OCI-LY7 (cell line): ENCODE results near the gene PTPRCAP. TPM values are rescaled to one million over a fixed set of nuclear protein-coding genes. Genes with fewer than 3 reads are reported as not detected.

Experiments used
- BruUV-seq: library from RNA; stranded (reverse); fragments of 400-500 nt; replicated peaks from 2 replicates; lab custom pipeline; 2021; lab: Mats Ljungman, UMichigan
- CTCF ChIA-PET: fragments of 300-600 bp; sonication (Branson Sonifier 250); formaldehyde crosslinking; loops from one replicate; lab custom pipeline; 2022; ENCODE audit warnings: antibody characterized with exemption; ENCODE audit not compliant: unreplicated experiment; lab: Charles Lee
- POLR2A ChIA-PET: fragments of 300-600 bp; sonication (Branson Sonifier 250); formaldehyde crosslinking; loops from one replicate; lab custom pipeline; 2022; ENCODE audit warnings: antibody characterized with exemption; lab: Charles Lee
- DNase-seq: peaks from one replicate; pipeline ENCODE4 v3.0.0-alpha.2; 2015; ENCODE audit warnings: low spot score
- H2AFZ ChIP-seq: fragments of 200-600 bp; sonication (generic), shearing (Covaris generic); 2 replicates; pipeline ENCODE4 v1.6.1; 2014; ENCODE audit warnings: mild to moderate bottlenecking, antibody characterized with exemption, low read length, moderate library complexity
- H3K27ac ChIP-seq: fragments of 200-600 bp; sonication (generic); 2 replicates; pipeline ENCODE4 v1.5.1; 2014; ENCODE audit warnings: mixed run types, low read depth, mild to moderate bottlenecking, moderate library complexity, low read length, inconsistent platforms; ENCODE audit not compliant: poor library complexity, severe bottlenecking
- H3K36me3 ChIP-seq: fragments of 200-600 bp; sonication (generic); 2 replicates; pipeline ENCODE4 v1.6.1; 2014; ENCODE audit warnings: mild to moderate bottlenecking, antibody characterized with exemption, low read length, moderate library complexity, mixed read lengths; ENCODE audit not compliant: insufficient read depth
- H3K4me1 ChIP-seq: fragments of 200-600 bp; sonication (generic); 2 replicates; pipeline ENCODE4 v1.5.1; 2014; ENCODE audit warnings: mild to moderate bottlenecking, low read length; ENCODE audit not compliant: insufficient read depth, poor library complexity, severe bottlenecking
- H3K4me2 ChIP-seq: fragments of 200-600 bp; sonication (generic); 2 replicates; pipeline ENCODE4 v1.6.1; 2014; ENCODE audit warnings: mild to moderate bottlenecking, low read length
- H3K4me3 ChIP-seq: fragments of 200-600 bp; sonication (generic); 2 replicates; pipeline ENCODE4 v1.5.1; 2014; ENCODE audit warnings: mild to moderate bottlenecking, low read depth, low read length; ENCODE audit not compliant: poor library complexity, severe bottlenecking
- H3K79me2 ChIP-seq: fragments of 200-600 bp; sonication (generic); 2 replicates; pipeline ENCODE4 v1.6.1; 2016; ENCODE audit warnings: low read depth, mild to moderate bottlenecking, low read length, moderate library complexity, mixed read lengths; ENCODE audit not compliant: insufficient read depth
- H3K9me2 ChIP-seq: fragments of 200-600 bp; sonication (generic); 2 replicates; pipeline ENCODE4 v1.6.1; 2016; ENCODE audit warnings: mild to moderate bottlenecking, low read length, mixed read lengths; ENCODE audit not compliant: insufficient read depth
- H3K9me3 ChIP-seq: fragments of 200-600 bp; sonication (generic); 2 replicates; pipeline ENCODE4 v1.6.1; 2014; ENCODE audit warnings: mild to moderate bottlenecking, mixed run types, low read length, mixed read lengths
- H4K20me1 ChIP-seq: fragments of 200-600 bp; sonication (generic); 2 replicates; pipeline ENCODE4 v1.6.1; 2014; ENCODE audit warnings: mild to moderate bottlenecking, antibody characterized with exemption, low read length, moderate library complexity, mixed read lengths; ENCODE audit not compliant: insufficient read depth
- CTCF ChIP-seq: fragments of 200-600 bp; sonication (generic); conservative IDR thresholded peaks from 2 replicates; pipeline ENCODE4 v1.5.1; 2014; ENCODE audit warnings: mild to moderate bottlenecking, antibody characterized with exemption, low read length, moderate library complexity, mixed read lengths
- EZH2phosphoT487 ChIP-seq: fragments of 200-600 bp; sonication (generic); IDR thresholded peaks from 2 replicates; pipeline ENCODE4 v1.6.1; 2018; ENCODE audit warnings: low read depth, borderline replicate concordance, mild to moderate bottlenecking, mixed run types, antibody characterized with exemption, low read length, moderate library complexity, mixed read lengths
- intact Hi-C: fragments of 100-400 bp; cut with micrococcal nuclease; formaldehyde crosslinking; loops from one replicate; pipeline ENCODE4 v1.10.0; 2022; ENCODE audit not compliant: unreplicated experiment
- total RNA-seq, 2 experiments: library from RNA; depleted of rRNA in 1 of 2; stranded (reverse); fragments of >200 nt in 1 of 2; shearing (Covaris generic) in 1 of 2; gene quantifications; 2 replicates each; pipeline ENCODE4 v1.2.3, GENCODE V29; 2014 to 2022

The PTPRCAP gene
- total RNA-seq, 2 experiments from 2014 or later, result 129 to 212 TPM

DNA sequence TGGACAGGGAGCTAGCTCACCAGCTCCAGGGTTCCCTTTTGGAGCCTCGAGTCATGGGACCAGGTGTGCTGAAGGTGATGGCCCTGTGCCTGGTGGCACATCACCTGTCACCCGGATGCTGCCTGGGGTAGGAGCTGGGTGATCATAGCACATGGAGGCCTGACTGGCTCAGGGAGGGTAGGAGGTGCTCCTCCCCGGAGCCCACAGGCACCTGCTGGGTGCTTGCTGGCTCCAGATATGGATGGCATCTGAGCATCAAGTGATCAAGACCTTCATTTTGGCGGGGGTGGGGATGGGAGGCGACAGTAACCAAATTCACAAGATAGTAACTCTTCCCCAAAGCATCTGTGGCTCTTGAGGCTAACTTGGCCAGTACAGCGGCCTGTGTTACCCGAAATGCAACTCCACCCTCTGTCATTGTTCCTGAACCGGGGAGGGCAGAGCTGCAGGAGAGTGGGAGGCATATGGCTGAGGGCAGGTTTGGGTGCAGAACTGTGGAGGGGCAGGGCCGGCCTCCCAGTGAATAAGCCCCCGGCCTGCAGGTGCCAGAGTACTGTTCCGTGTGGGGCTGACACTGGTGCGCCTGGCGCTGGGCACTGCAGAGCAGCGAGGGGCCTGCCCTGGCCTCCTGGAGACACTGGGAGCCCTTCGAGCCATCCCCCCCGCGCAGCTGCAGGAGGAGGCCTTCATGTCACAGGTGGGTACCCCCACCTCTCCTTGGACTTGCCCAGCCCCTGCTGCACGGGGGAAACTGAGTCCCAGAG is 28.9 kb downstream of the PTPRCAP start:
- Histone ChIP-seq H3K36me3 (peaks cover 47% of the 10 kb centered on the region), H3K9me2 (no peaks in the 10 kb centered on the region), H4K20me1 (no peaks in the 10 kb centered on the region), H3K79me2 (peaks cover 36% of the 10 kb centered on the region; the same call in 1 of the 2 replicates), H3K27ac (peak overlapping the region; percentile 97), H3K4me1 (peaks cover 88% of the 10 kb centered on the region), H2AFZ (no peak overlapping the region), H3K4me3 (peak overlapping the region; percentile 79), H3K4me2 (peak overlapping the region; percentile 73), H3K9me3 (no peaks in the 10 kb centered on the region)
- intact Hi-C loops, result loop anchor here (2.0 to 10.0 kb wide), 4 partner anchors 28 to 236 kb away; partner anchors contain the start of genes PTPRCAP and TMEM134
- POLR2A ChIA-PET, result interaction anchor here (0.6 to 2.0 kb wide), 6 partner anchors 10 to 77 kb away, joined by 3 to 7 read pairs (median 3); partner anchors contain the start of gene RAD9A
- no peak for DNase-seq
- CTCF ChIA-PET, result interaction anchor here (0.6 kb wide), 1 partner anchor 140 kb away, joined by 3 read pairs; no protein-coding TSS in a partner anchor
- TF ChIP-seq EZH2phosphoT487 (no peak), CTCF (no peak)
- BruUV-seq, result no TSS peak

DNA sequence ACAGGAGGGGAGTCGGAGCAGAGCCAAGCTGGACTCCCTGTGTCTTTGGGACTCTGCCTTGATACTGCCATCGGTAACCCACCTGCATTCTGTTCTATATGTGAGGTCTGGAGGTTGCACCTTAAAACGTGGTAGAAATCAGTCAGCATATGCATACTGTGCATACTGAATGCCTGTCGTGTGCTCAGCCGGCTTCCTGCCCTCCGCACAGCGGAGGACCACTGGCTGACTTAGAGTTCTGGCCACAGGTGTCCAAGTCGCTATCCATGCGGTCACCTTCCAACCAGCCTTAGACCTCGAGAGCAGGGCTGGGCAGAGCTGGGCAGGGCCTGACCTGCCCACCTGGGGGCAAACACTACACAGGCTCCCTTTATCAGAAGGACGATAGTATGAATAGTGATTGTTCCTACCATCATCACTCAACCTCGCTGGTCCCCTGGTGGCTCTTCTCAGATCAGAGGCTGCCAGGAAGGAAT is 29.8 kb downstream of the PTPRCAP start:
- no peaks in the 10 kb centered on the region for H3K9me2 ChIP-seq
- H4K20me1 ChIP-seq, result no peaks in the 10 kb centered on the region
- no TSS peak for BruUV-seq
- peak overlapping the region; percentile 97 for H3K27ac ChIP-seq
- peaks cover 89% of the 10 kb centered on the region for H3K4me1 ChIP-seq
- ChIA-PET CTCF (interaction anchor here (1.0 kb wide), 1 partner anchor 61 kb away, joined by 3 read pairs; the partner anchor contains the start of gene TMEM134), POLR2A (interaction anchor here (0.7 to 2.0 kb wide), 6 partner anchors 11 to 78 kb away, joined by 3 to 7 read pairs (median 4); partner anchors contain the start of gene PTPRCAP)
- H3K36me3 ChIP-seq, result peaks cover 47% of the 10 kb centered on the region
- DNase-seq, result no peak
- no peak for TF ChIP-seq CTCF
- TF ChIP-seq EZH2phosphoT487, result no peak
- intact Hi-C loops, result loop anchor here (2.0 to 10.0 kb wide), 4 partner anchors 29 to 237 kb away; partner anchors contain the start of genes PTPRCAP and TMEM134
- H3K79me2 ChIP-seq, result peaks cover 36% of the 10 kb centered on the region; the same call in 1 of the 2 replicates
- peak overlapping the region; percentile 73 for H3K4me2 ChIP-seq
- H3K9me3 ChIP-seq, result no peaks in the 10 kb centered on the region
- H3K4me3 ChIP-seq, result peak overlapping the region; percentile 79
- no peak overlapping the region for H2AFZ ChIP-seq
